Eye (tissue), 1 donor: ENCODE measurements around the gene SSNA1.
A peak's percentile ranks its signal among the peaks of the same experiment; 100 is the strongest.

Source experiments
- DNase-seq: peaks from one replicate; pipeline ENCODE4 v3.0.0-alpha.2; 2015

Gene SSNA1

GRCh38 chr9:137204731-137205125 is 16.3 kb downstream of the SSNA1 start:
- no peak for DNase-seq

GRCh38 chr9:137205126-137206069 is 16.9 kb downstream of the SSNA1 start, which contains the start of the genes NDOR1 and TMEM203:
TSS of gene NDOR1 (plus strand) at chr9:137205700. CDS start at chr9:137205778, 78 bp downstream.
TSS of gene TMEM203 (minus strand) at chr9:137205648. CDS start at chr9:137205414, 234 bp downstream.
- peak; percentile 96 for DNase-seq

GRCh38 chr9:137206602-137207001 is 18.1 kb downstream of the SSNA1 start:
- no peak for DNase-seq

GRCh38 chr9:137211532-137211931 is 23.1 kb downstream of the SSNA1 start:
- no peak for DNase-seq

- DNase-seq = no peak
Observed at GRCh38 chr9:137212520-137212919, 24.0 kb downstream of the SSNA1 start.

GRCh38 chr9:137213160-137214060 is 24.9 kb downstream of the SSNA1 start:
- no peak for DNase-seq

- DNase-seq = no peak
Observed at GRCh38 chr9:137214620-137215019, 26.1 kb downstream of the SSNA1 start.

- DNase-seq = no peak
Observed at GRCh38 chr9:137215196-137215986, 26.9 kb downstream of the SSNA1 start.

- no peak for DNase-seq
Observed at GRCh38 chr9:137216188-137216965, 27.9 kb downstream of the SSNA1 start.

- no peak for DNase-seq
Observed at GRCh38 chr9:137217276-137218211, 29.1 kb downstream of the SSNA1 start.

GRCh38 chr9:137218212-137218753 is 29.8 kb downstream of the SSNA1 start:
- no peak for DNase-seq

GRCh38 chr9:137218754-137219271 is 30.3 kb downstream of the SSNA1 start:
- DNase-seq = no peak

- DNase-seq = no peak
Observed at GRCh38 chr9:137219757-137220316, 31.4 kb downstream of the SSNA1 start.

- no peak for DNase-seq
Observed at GRCh38 chr9:137220317-137221094, 32.0 kb downstream of the SSNA1 start.

GRCh38 chr9:137221095-137221505 is 32.6 kb downstream of the SSNA1 start:
- DNase-seq = no peak

GRCh38 chr9:137221506-137222111 is 33.1 kb downstream of the SSNA1 start:
- peak; percentile 40 for DNase-seq

- peak; percentile 66 for DNase-seq
Observed at GRCh38 chr9:137222190-137223077, 34.0 kb downstream of the SSNA1 start, which contains the start of gene RNF208. TSS of gene RNF208 (minus strand) at chr9:137222240. CDS start at chr9:137221212, 1,028 bp downstream.
